HG03095 (cell line): ENCODE results near the gene EVC2.

Experiments used
- ATAC-seq: cut with Tn5 transposase; IDR thresholded peaks from one replicate; pipeline ENCODE4 v1.9.1; 2021; ENCODE audit warnings: moderate library complexity; ENCODE audit not compliant: unreplicated experiment

EVC2 gene, protein sequence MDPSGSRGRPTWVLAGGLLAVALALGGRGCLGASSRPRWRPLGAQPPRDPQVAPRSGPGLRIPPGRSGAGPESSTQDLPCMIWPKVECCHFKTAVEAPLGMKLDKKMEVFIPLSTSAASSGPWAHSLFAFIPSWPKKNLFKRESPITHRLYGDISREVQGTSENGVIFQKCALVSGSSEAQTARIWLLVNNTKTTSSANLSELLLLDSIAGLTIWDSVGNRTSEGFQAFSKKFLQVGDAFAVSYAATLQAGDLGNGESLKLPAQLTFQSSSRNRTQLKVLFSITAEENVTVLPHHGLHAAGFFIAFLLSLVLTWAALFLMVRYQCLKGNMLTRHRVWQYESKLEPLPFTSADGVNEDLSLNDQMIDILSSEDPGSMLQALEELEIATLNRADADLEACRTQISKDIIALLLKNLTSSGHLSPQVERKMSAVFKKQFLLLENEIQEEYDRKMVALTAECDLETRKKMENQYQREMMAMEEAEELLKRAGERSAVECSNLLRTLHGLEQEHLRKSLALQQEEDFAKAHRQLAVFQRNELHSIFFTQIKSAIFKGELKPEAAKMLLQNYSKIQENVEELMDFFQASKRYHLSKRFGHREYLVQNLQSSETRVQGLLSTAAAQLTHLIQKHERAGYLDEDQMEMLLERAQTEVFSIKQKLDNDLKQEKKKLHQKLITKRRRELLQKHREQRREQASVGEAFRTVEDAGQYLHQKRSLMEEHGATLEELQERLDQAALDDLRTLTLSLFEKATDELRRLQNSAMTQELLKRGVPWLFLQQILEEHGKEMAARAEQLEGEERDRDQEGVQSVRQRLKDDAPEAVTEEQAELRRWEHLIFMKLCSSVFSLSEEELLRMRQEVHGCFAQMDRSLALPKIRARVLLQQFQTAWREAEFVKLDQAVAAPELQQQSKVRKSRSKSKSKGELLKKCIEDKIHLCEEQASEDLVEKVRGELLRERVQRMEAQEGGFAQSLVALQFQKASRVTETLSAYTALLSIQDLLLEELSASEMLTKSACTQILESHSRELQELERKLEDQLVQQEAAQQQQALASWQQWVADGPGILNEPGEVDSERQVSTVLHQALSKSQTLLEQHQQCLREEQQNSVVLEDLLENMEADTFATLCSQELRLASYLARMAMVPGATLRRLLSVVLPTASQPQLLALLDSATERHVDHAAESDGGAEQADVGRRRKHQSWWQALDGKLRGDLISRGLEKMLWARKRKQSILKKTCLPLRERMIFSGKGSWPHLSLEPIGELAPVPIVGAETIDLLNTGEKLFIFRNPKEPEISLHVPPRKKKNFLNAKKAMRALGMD

DNA sequence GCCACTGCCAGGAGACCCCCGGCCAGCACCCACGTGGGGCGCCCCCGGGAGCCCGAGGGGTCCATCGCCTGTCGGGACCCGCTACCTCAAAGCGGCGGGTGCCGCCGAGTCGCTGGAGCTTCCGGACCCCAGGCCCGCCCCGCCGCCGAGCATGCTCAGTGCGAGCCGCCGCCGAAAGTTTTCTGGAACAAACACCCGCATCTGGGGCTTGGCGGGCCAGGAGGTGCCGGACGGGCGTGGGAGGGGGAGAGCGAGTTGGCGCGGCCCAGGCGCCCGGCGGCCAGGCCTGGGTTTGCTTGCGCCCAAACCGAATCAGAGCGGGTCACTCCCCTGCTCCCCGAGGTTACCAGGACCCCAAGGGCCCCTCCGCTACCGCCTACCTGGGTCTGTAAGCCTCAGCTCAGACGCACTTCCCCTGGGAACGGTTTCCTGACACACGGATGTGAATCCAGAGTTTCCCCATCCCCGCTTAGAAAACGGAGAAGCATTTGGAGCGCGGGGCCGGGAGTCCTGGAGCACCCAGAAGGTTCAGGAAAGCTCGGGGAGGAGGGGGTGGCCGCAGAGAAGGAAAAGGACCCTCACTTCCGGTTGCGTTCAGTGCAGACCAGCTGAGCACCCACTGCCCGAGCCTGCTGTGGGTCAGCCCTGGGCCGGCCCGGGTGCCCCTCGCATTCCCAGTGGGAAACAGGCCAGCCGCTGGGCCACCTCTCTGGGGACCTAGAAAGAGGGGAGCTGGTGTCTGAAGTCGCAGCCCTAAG lies at the start of gene EVC2:
Gene EVC2, minus strand, starts transcription at position 111 of the 758 bp plus-strand sequence. Its CDS starts 46 bp downstream, at position 65.
- ATAC-seq, result no peak

DNA sequence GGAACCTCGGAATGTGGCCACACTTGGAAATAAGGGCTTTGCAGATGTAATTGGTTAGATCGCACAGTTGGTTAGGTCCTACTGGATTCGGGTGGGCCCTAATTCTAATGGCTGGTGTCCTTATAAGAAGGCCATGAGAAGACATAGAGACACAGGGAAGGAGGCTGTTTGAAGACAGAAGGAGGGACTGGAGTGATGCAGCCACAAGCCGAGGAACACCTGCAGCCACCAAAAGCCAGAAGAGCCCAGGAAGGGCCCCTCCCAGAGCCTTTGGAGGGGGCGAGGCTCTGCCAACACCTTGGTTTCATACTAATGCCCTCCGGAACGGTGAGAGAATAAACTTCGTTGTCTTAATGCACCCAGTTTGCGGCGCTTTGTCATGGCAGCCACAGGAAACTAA lies 49.6 kb upstream of the EVC2 start:
- ATAC-seq, result no peak

DNA sequence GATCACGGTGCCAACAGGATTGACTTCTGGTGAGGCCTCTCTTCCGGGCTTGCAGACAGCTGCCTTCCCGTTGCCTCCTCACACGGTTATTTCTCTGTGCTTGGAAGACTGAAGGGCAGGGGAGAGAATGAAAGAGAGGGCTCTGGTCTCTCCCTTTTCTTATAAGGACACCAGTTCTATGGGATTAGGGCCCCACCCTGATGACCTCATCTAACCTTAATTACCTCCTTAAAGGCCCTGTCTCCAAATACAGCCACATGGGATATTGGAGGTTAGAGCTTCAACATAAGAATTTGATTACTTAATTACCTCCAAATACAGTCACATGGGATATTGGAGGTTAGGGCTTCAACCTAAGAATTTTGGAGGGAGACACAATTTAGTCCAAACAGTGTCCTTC lies 49.2 kb upstream of the EVC2 start:
- ATAC-seq, result no peak

DNA sequence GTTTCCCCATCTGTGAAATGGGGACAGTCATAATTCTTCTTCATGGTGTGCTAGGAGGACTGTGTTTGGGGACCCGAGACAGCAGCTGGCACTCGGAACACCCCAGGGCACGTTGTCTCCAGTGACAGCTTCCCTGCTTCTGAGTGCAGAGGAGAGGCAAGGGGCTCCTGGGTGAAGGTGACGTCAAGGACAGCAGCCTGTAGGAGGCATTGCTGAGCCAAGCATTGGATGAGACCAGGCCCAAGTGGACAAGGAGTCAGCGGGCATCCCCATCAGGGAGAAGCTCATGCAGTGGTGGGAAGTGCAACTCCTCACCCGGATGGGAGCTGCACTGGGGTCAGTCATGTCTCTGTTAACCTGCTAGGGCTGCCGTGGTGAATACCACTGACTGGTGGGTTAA lies 48.7 kb upstream of the EVC2 start:
- no peak for ATAC-seq

DNA sequence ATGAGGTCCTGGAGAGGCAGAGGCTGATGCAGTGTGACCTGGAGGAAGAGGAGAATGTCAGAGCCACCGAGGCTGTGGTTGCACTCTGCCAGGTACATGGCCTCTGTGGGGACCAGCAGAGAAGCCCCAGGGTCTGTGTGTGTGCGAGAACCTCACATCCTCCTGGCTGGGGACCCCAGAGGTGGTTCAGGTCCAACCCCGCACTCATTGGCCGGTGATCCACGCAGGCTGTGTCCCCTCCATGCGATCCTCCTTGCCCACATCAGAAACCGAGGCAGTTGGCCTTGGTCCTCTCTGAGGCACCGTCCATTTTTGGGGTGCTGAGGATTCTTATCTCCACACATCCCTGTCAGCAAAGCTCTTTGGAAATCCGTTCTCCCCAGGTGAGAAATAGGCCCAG lies 47.9 kb upstream of the EVC2 start:
- ATAC-seq, result no peak

DNA sequence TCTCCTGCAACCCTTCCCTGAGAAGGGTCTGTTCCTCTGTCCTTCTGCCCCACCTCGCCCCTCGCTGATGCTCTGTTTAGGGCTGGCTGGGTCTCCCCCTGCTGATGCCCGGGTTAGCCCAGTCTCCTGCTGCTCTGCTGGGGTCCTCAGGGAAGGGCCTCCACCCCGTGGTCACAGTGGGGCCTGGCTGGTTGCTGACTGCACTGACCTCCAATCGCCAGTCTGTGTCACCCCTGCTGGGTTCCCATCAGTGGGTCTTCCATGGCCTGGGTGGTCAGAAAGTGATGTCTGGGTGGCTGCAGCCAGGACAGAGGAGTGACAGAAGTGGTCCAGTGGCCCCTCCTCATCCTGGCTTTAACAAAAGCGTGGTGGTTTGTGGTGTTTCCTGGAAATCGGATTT lies 47.3 kb upstream of the EVC2 start:
- ATAC-seq, result no peak

DNA sequence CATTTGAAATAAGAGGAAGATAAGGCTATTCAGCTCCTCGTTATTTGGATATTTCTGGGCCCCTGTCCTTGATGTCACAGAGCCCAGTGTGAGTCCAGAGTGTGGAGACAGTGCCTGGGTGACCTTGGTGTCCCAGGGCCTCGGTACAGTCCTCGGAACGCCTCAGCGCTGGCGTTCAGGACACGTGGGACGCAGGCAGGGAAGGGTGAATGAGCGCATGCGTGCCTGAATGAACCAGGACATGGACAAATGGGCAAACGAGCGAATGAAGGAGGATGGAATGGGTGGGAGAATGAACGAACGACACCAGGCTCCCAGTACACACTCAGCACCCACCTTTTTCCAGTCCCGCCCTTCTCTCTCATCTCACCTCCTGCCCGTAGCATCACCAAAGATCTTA lies 46.8 kb upstream of the EVC2 start:
- ATAC-seq, result no peak

DNA sequence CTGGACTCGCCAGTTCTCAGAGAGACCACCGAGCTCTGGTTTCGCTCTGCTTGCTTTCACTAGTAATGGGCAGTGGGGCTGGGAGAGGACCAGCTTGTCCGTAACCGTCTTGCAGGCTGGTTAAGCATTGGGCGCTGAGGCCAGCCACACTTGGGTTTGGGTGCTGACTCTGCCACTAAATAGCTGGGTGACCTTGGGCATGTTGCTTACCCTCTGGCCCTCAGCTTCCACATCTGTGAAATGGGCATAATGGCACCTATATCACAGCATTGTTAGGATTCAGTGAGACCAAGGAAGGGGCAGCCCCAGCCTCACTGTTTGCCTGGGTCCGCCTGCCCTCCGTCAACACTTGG lies 46.1 kb upstream of the EVC2 start:
- ATAC-seq, result no peak

DNA sequence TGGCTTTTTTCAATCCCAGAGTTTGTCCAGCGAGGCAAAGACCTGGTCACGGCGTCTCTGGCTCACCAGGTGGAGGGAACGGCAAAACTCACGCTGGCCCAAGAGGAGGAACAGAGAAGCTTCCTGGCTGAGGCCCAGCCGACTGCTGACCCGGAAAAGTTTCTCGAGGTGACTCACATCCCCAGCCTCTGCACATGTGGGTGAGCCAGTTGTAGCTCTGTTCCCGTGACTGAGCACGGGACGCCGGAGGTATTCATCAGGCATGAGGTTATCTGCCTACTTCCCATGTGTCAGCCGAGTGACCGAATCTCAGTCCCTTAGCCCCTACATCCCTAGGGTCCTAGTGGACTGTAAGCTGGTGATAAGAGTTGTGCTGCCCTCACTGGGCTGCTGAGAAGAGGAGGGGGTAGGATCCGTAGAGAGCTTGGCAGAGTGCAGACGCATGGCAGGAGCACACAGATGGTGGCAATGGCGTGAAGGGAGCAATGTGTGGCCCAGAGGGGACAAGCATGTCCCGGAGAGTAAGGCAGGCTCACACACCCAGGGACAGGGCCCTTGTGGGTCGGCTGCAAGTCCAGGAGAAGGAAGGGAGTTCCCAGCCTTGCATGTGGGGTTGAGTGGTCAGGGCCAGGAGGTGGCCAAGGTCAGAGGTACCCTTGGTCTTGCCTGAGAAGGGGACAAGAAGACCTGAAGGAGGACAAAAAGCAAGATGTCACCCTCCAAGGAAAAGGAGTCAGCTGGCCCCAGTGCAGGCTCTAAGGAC lies 45.6 kb upstream of the EVC2 start:
- no peak for ATAC-seq

DNA sequence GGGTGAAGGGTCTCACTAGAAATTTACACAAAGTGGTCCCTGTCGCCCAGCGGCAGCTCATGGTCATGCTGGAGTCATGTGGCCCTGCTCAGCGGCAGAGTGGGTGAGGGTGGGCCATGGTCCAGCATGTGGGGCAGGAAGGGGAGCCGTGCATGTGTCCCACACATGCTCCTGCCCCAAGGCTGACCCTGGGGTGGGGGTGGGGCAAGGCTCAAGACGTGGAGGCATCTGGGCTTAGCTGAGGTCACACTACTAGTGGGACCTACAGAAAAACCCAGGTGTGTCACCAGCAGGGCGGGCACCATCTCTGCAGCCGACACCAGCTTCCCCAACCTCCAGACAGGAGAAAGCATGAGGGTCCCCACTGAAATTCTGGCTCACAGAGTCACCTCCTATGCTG lies 45.0 kb upstream of the EVC2 start:
- no peak for ATAC-seq

DNA sequence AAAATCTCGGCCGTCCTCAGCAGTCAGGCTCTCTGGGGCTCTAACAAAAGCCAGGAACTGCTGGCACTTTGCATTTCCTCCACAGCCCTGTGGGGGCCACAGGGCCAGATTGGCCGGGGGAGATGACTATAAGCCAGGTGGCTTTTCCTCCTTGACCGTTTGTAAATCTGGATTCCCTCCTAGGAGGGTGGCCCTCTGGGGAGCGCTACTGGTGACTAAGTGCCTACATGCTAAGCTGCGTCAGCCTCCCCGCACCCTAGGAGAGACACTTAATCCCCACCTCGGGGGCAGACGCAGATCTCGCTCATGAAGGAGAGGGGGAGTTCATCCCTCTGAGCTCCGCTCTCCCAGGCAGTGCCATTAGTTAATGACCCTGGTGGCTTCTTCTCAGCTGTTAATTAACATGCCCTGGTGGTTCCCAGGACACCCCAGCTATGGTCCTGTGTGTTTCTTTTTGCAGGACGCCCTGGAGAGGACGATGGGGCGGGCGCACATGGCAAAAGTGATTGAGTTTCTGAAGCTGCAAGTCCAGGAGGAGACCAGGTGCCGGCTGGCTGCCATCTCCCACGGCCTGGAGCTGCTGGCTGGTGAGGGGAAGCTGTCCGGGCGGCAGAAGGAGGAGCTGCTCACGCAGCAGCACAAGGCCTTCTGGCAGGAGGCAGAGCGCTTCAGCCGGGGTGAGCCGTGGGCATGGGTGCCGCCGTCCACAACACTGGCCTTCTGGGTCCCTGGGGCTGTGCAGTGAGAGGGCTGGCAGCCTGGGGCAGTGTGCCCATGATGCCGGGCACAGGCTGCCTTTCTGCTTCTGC lies 44.2 kb upstream of the EVC2 start:
- ATAC-seq, result no peak

DNA sequence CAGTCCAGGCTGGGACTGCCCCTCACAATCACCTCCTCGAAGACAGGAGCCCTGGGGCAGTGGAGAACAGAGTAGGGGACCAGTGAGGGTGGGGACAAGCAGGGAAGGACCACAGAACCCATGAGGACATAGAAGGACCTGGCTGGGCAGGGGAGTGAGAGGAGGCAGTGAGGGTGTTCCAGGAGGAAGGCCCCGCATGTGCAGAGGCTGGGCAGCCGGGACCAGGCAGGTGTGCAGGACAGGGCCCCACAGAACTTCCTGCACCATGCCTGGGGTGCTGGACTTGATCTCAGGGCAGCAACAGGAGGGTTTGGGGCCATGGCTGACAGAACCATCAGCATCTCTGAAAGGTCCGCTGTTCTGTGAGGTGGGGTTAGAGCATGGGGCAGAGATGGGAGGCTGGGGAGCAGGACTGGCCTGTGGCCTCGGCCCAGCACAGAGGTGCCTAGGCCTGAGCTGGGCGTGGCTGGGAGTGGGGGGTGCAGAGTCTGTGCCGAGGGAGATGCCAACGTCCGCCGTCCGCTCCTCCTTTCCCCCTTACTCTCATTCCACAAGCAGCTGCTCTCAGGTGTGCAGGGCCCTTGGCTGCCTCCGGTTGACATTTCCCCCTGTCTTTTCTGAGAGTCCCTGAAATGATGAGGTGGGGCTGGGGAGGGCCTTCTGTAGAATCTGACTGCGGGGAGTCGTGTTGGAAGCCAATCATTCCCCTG lies 43.5 kb upstream of the EVC2 start:
- no peak for ATAC-seq

DNA sequence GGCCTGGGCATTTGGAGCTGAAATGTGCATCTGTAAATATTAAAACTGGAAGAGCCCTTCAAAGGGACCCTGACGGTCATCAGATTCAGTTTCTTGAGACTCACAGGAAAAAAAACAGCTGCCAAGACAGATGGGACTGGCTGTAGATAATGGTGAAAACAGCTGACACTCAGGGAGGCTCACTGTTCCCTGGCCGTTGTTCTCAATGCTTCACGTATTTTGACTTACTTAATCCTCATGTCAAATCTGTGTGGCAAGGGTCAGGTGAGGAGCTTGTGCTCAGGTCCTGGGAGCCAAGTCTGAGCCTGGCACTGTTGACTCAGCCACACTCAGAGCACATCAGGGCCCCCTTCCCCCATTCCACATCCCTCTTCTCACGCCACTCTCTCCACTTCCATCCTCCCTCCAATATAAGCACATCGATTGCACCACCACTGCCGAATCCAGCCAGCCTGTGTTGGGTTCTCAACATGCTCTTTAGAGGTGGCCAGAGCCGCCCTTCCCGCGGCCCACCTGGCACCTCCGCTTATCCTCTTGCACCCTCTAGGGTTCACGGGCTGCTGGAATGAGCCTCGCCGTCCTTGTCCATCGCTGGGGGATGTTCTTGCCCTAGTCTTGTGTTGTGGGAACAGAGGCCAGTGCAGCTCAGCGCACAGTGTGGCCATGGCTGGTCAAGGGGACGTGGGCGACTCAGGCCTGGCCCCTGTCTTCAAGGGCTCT lies 42.7 kb upstream of the EVC2 start:
- no peak for ATAC-seq

DNA sequence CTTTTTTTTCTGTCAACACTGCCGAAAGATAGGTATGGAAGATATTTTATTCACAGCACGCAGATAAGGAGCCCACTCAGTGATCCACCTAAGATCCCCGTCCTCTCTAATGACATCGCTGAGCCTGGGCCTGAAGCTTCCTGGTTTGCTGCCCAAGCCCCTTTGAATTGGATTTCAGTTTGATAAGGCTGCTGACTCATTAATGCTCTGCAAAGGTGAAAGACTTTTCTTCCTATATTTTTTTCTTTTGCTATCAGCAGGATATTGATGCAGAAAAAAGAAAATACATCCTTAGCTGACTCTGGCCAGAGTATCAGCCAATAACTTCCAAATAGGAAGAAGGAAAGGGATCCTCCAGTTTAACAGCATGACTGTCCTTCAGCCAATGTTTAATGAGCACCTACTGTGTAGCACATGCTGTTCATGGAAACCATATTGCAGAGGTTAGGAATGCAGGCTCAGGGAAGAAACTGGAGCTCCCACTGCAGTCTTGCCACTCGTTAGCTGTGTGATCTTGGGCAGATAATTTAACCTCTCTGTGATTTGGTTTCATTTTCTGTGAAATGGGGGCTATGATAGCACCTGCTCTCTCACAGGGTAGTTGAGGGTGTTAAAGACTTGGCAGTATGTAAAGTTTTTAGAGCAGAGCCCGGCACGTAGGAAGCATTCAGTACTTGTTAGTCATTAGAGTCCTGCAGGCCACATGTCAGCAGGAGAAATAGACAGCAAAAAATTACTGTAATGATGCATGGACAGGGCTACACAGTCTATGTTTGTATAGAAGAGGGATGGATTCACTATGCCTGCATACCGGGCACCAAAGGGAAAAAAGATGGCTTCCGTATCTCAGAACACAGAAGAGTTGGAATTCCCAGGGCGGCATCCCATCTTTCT lies 41.9 kb upstream of the EVC2 start:
- ATAC-seq, result no peak

DNA sequence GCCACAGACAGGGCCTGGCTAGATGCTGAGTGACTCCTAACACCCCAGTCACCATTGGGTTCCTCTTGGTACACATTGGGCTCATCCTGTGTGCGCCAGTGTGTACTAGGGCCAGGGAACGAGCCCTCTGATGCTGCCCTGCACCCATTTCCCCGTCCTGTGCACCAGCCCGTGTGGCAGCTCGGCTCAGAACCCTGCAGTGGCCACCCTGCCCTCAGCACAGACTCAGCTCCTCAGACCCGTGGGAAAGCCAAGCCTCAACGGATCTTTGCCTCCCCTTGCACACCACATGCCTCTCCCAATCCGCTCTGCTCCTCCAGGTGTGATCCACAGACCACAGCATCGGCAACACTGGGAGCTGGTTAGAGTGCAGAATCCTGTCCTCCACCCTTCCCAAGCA lies 41.2 kb upstream of the EVC2 start:
- no peak for ATAC-seq

DNA sequence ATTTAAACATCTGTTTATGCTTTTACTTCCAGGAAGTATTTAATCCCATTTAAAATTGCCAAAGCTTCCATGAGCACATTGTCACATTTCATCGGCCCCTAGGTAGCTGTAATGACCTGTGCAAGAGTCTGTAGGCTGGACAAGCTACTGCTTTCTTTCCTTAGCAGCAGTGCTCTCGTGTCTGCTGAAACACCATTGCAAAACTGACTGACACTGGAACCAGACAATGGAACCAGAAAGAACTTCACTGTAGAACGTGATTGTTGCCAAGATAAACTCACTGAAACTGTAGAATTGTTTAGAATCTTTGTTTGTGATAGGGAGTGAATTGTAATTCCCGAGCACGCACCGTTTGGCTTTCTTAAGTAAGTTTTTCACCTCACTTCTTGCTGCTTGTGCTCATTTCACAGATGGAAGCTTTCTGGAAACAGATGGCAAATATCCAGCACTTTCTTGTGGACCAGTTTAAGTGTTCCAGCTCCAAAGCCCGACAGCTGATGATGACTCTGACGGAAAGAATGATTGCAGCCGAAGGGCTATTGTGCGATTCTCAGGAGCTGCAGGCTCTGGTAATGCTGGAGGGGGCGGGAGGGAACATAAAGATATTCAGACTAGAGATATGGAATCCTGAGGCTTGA lies 39.5 kb upstream of the EVC2 start:
- no peak for ATAC-seq
